H1 (cell line): Measurements from ENCODE around the gene FAM193A. TPM values are rescaled to one million over a fixed set of nuclear protein-coding genes. Genes with fewer than 3 reads are reported as not detected.

Source experiments
- CTCF ChIA-PET: fragments of 300-600 bp; sonication (Branson Sonifier 250); formaldehyde crosslinking; loops from one replicate; lab custom pipeline; 2021; ENCODE audit not compliant: partially characterized antibody; lab: Charles Lee
- POLR2A ChIA-PET: fragments of 300-600 bp; sonication (Branson Sonifier 250); formaldehyde crosslinking; loops from one replicate; lab custom pipeline; 2021; ENCODE audit warnings: inconsistent platforms; ENCODE audit not compliant: partially characterized antibody; lab: Charles Lee
- DNase-seq, 2 experiments: peaks; one replicate each; pipeline versions ENCODE4 v3.0.0 to v3.0.0-alpha.2; 2010 to 2022; ENCODE audit warnings: low spot score in 2 of 2, low read depth in 1 of 2, mixed read lengths in 1 of 2
- FAIRE-seq: peaks from 2 replicates; lab custom pipeline; 2011; peaks lifted over from hg19 to GRCh38; lab: Jason Lieb, UNC
- H2AFZ ChIP-seq: 2 replicates; pipeline ENCODE4 v1.8.1; 2012; ENCODE audit warnings: low read length, inconsistent platforms
- H2AK5ac ChIP-seq: 2 replicates; pipeline ENCODE4 v1.6.1; 2013; ENCODE audit warnings: low read depth, low read length
- H2BK120ac ChIP-seq: replicated peaks from 2 replicates; pipeline ENCODE3; 2013; ENCODE audit warnings: low read depth, low read length, inconsistent platforms
- H2BK12ac ChIP-seq: 2 replicates; pipeline ENCODE4 v1.6.1; 2013; ENCODE audit warnings: low read depth, low read length
- H2BK15ac ChIP-seq: 2 replicates; pipeline ENCODE4 v1.6.1; 2013; ENCODE audit warnings: low read length
- H2BK20ac ChIP-seq: 2 replicates; pipeline ENCODE4 v1.6.1; 2013; ENCODE audit warnings: low read length
- H2BK5ac ChIP-seq: 2 replicates; pipeline ENCODE4 v1.6.1; 2013; ENCODE audit warnings: low read depth, low read length
- H3K14ac ChIP-seq: 2 replicates; pipeline ENCODE4 v1.6.1; 2013; ENCODE audit warnings: inconsistent platforms; ENCODE audit not compliant: insufficient read length
- H3K18ac ChIP-seq: 2 replicates; pipeline ENCODE4 v1.6.1; 2013; ENCODE audit warnings: low read length; ENCODE audit errors: extremely low read depth
- H3K23ac ChIP-seq: 2 replicates; pipeline ENCODE4 v1.6.1; 2013; ENCODE audit warnings: inconsistent platforms; ENCODE audit not compliant: insufficient read length
- H3K23me2 ChIP-seq: 2 replicates; pipeline ENCODE4 v1.6.1; 2013; ENCODE audit warnings: low read depth, low read length
- H3K27ac ChIP-seq: 2 replicates; pipeline ENCODE4 v1.6.1; 2011; ENCODE audit warnings: low read depth, low read length, inconsistent platforms
- H3K27me3 ChIP-seq, 4 experiments: replicated peaks in 1 of 4; 1 replicate in 1 of 4; 2 replicates in 3 of 4; pipeline versions ENCODE4 v1.6.1 to v1.8.1; 2011 to 2013; ENCODE audit warnings: low read length in 3 of 4, mild to moderate bottlenecking in 3 of 4, inconsistent platforms in 2 of 4, mixed read lengths in 2 of 4, moderate library complexity in 1 of 4; ENCODE audit not compliant: control insufficient read depth in 3 of 4, insufficient read depth in 3 of 4; ENCODE audit errors: extremely low read depth in 1 of 4
- H3K36me3 ChIP-seq, 4 experiments: 2 replicates each; pipeline versions ENCODE4 v1.6.1 to v1.8.1; 2011 to 2013; ENCODE audit warnings: mild to moderate bottlenecking in 4 of 4, low read length in 3 of 4, moderate library complexity in 2 of 4, control low read depth in 1 of 4, inconsistent platforms in 1 of 4; ENCODE audit not compliant: insufficient read depth in 4 of 4, control insufficient read depth in 2 of 4
- H3K4ac ChIP-seq: replicated peaks from 2 replicates; pipeline ENCODE3; 2013; ENCODE audit warnings: low read length, low read depth, mixed read lengths, inconsistent platforms; ENCODE audit not compliant: insufficient read length
- H3K4me1 ChIP-seq, 4 experiments: replicated peaks in 1 of 4; 1 replicate in 1 of 4; 2 replicates in 3 of 4; pipeline versions ENCODE4 v1.6.1 to v1.8.1; 2011 to 2013; ENCODE audit warnings: low read length in 3 of 4, inconsistent platforms in 2 of 4, mixed read lengths in 1 of 4; ENCODE audit not compliant: insufficient read depth in 4 of 4, control insufficient read depth in 3 of 4
- H3K4me2 ChIP-seq, 2 experiments: 2 replicates each; pipeline versions ENCODE4 v1.6.1 to v1.8.1; 2011 to 2013; ENCODE audit warnings: low read depth in 2 of 2, low read length in 2 of 2, control low read depth in 1 of 2, inconsistent platforms in 1 of 2, mild to moderate bottlenecking in 1 of 2; ENCODE audit not compliant: insufficient read depth in 1 of 2
- H3K4me3 ChIP-seq, 4 experiments: fragments of 200-600, 300-600 bp in 1 of 4; sonication (generic), shearing (Covaris generic), sonication (Bioruptor Twin) in 1 of 4; 2 replicates each; pipeline versions ENCODE4 v1.5.1 to v1.8.1; 2011 to 2016; ENCODE audit warnings: low read length in 4 of 4, low read depth in 3 of 4, control low read depth in 2 of 4, inconsistent platforms in 2 of 4, mild to moderate bottlenecking in 2 of 4, mixed read lengths in 1 of 4, moderate library complexity in 1 of 4; ENCODE audit not compliant: insufficient read depth in 2 of 4; ENCODE audit errors: extremely low read depth in 1 of 4
- H3K56ac ChIP-seq: replicated peaks from 2 replicates; pipeline ENCODE3; 2013; ENCODE audit warnings: low read depth, mild to moderate bottlenecking, mixed read lengths, low read length, inconsistent platforms; ENCODE audit not compliant: insufficient read length
- H3K79me1 ChIP-seq: 2 replicates; pipeline ENCODE4 v1.6.1; 2013; ENCODE audit warnings: low read depth, low read length, control low read depth
- H3K79me2 ChIP-seq, 2 experiments: 2 replicates each; pipeline versions ENCODE4 v1.6.1 to v1.8.1; 2012 to 2013; ENCODE audit warnings: low read length in 2 of 2, mild to moderate bottlenecking in 2 of 2, inconsistent platforms in 1 of 2; ENCODE audit not compliant: insufficient read depth in 2 of 2, control insufficient read depth in 1 of 2
- H3K9ac ChIP-seq, 4 experiments: replicated peaks in 1 of 4; 1 replicate in 1 of 4; 2 replicates in 3 of 4; pipeline versions ENCODE4 v1.6.1 to v1.8.1; 2011 to 2013; ENCODE audit warnings: low read depth in 3 of 4, low read length in 3 of 4, control low read depth in 2 of 4, mild to moderate bottlenecking in 2 of 4, moderate library complexity in 2 of 4, inconsistent platforms in 1 of 4; ENCODE audit errors: extremely low read depth in 1 of 4
- H3K9me3 ChIP-seq, 2 experiments: 2 replicates each; pipeline versions ENCODE4 v1.6.1 to v1.8.1; 2012 to 2013; ENCODE audit warnings: mild to moderate bottlenecking in 2 of 2, moderate library complexity in 2 of 2, control low read depth in 1 of 2, inconsistent platforms in 1 of 2, low read depth in 1 of 2, low read length in 1 of 2, mixed read lengths in 1 of 2; ENCODE audit not compliant: insufficient read depth in 2 of 2
- H4K20me1 ChIP-seq, 2 experiments: replicated peaks in 1 of 2; 2 replicates each; pipeline versions ENCODE3 to v1.8.1; 2011 to 2013; ENCODE audit warnings: inconsistent platforms in 2 of 2, low read length in 2 of 2, mild to moderate bottlenecking in 1 of 2; ENCODE audit not compliant: insufficient read depth in 2 of 2, control insufficient read depth in 1 of 2
- H4K5ac ChIP-seq: 2 replicates; pipeline ENCODE4 v1.6.1; 2013; ENCODE audit warnings: low read length, low read depth, mixed read lengths, inconsistent platforms; ENCODE audit not compliant: insufficient read length
- H4K8ac ChIP-seq: 2 replicates; pipeline ENCODE4 v1.8.0; 2013; ENCODE audit warnings: mild to moderate bottlenecking, moderate library complexity, low read length, inconsistent platforms; ENCODE audit not compliant: insufficient read depth; ENCODE audit errors: extremely low read depth
- H4K91ac ChIP-seq: replicated peaks from 2 replicates; pipeline ENCODE3; 2013; ENCODE audit warnings: low read length, mixed read lengths, inconsistent platforms; ENCODE audit not compliant: insufficient read length
- BRCA1 ChIP-seq: IDR thresholded peaks from 2 replicates; pipeline ENCODE4 v1.6.1; 2012; ENCODE audit warnings: low read depth, low read length, improper control_type of control experiment
- CTBP2 ChIP-seq: IDR thresholded peaks from 2 replicates; pipeline ENCODE4 v1.7.0; 2011; ENCODE audit warnings: borderline replicate concordance, mild to moderate bottlenecking, moderate library complexity, mixed read lengths, low read length; ENCODE audit not compliant: insufficient read depth, insufficient read length
- EGR1 ChIP-seq: IDR thresholded peaks from 2 replicates; pipeline ENCODE4 v1.6.1; 2011; ENCODE audit warnings: low read depth, low read length, borderline replicate concordance
- FOSL1 ChIP-seq: IDR thresholded peaks from 2 replicates; pipeline ENCODE4 v1.6.1; 2011; ENCODE audit warnings: mild to moderate bottlenecking, low read depth, low read length, moderate library complexity; ENCODE audit not compliant: insufficient read depth
- HDAC2 ChIP-seq, 2 experiments: fragments of 300-600 bp in 1 of 2; sonication (generic) in 1 of 2; IDR thresholded peaks; 2 replicates each; pipeline ENCODE4 v1.6.1; 2011 to 2012; ENCODE audit warnings: low read depth in 2 of 2, low read length in 2 of 2, mild to moderate bottlenecking in 2 of 2, moderate library complexity in 2 of 2, borderline replicate concordance in 1 of 2, inconsistent platforms in 1 of 2
- PHF8 ChIP-seq: fragments of 200-600 bp; sonication (generic); conservative IDR thresholded peaks from 2 replicates; pipeline ENCODE4 v1.7.1; 2012; ENCODE audit warnings: low read depth, mild to moderate bottlenecking, inconsistent platforms, low read length, moderate library complexity
- RBBP5 ChIP-seq: IDR thresholded peaks from 2 replicates; pipeline ENCODE4 v1.7.1; 2012; ENCODE audit warnings: low read depth, mild to moderate bottlenecking, inconsistent platforms, low read length, moderate library complexity, borderline replicate concordance
- RNF2 ChIP-seq: fragments of 200-900, 300-1000 bp; sonication (generic); IDR thresholded peaks from 2 replicates; pipeline ENCODE4 v1.7.1; 2016; ENCODE audit warnings: borderline replicate concordance, low read depth, mild to moderate bottlenecking, antibody characterized with exemption, low read length; ENCODE audit not compliant: poor library complexity, severe bottlenecking; ENCODE audit errors: missing control alignments
- YY1 ChIP-seq: IDR thresholded peaks from 2 replicates; pipeline ENCODE4 v1.6.1; 2011; ENCODE audit warnings: low read depth, mild to moderate bottlenecking, low read length
- polyA plus RNA-seq, 7 experiments: library from polyadenylated mRNA; depleted of rRNA in 3 of 7; stranded (reverse) in 5 of 7; unstranded in 2 of 7; fragments of >200 nt in 5 of 7; fragments of 200-250 nt in 2 of 7; gene quantifications; 1 replicate in 5 of 7; 2 replicates in 1 of 7; 4 replicates in 1 of 7; pipeline versions ENCODE4 v1.2.1 to v1.2.3, GENCODE V29; 2011 to 2013; ENCODE audit warnings: missing spikeins in 2 of 7, mixed read lengths in 2 of 7
- total RNA-seq: library from RNA; stranded (reverse); fragmentation: NEBNext Ultra II Directional; extraction: Animal tissue kit (Norgen Biotek cat#: 25700); gene quantifications from 2 replicates; pipeline ENCODE4 v1.2.1, GENCODE V29; 2021

Gene FAM193A
- total and polyA plus RNA-seq, 2 of the 8 experiments (the other 6 are each of a cell fraction or from before 2014, with no cell fraction given), result 8.7 to 26.2 TPM

- Histone ChIP-seq H2AK5ac (no peak overlapping the region), H2BK120ac (no peak overlapping the region), H3K14ac (no peak overlapping the region), H3K56ac (no peak overlapping the region), H4K20me1 (peaks cover 7% of the 10 kb centered on the region in 2 experiments), H2BK20ac (no peak overlapping the region), H3K9me3 (no peaks in the 10 kb centered on the region), H3K23me2 (no peaks in the 10 kb centered on the region; the same call in 1 of the 2 replicates), H4K5ac (no peak overlapping the region), H3K79me1 (no peaks in the 10 kb centered on the region; the same call in none of the 2 replicates), H3K36me3 (no peaks in the 10 kb centered on the region), H3K79me2 (peaks cover 14 to 92% of the 10 kb centered on the region in 2 experiments), H3K27me3 (no peaks in the 10 kb centered on the region), H3K4me1 (no peaks in the 10 kb centered on the region), H3K23ac (no peak overlapping the region), H3K27ac (no peak overlapping the region), H3K4ac (no peak overlapping the region), H3K4me2 (no peak overlapping the region), H2BK12ac (no peak overlapping the region), H4K8ac (no peak overlapping the region), H3K4me3 (no peak overlapping the region), H2BK15ac (no peak overlapping the region), H3K9ac (no peak overlapping the region), H3K18ac (no peak overlapping the region), H2BK5ac (no peak overlapping the region), H2AFZ (no peak overlapping the region), H4K91ac (no peak overlapping the region)
- POLR2A ChIA-PET, result no interaction called here
- CTCF ChIA-PET, result interaction anchor here (1.0 to 1.2 kb wide), 2 partner anchors 75 to 90 kb away, joined by 4 read pairs; no protein-coding TSS in a partner anchor
- TF ChIP-seq RNF2 (no peak), EGR1 (no peak), YY1 (no peak), BRCA1 (no peak), CTBP2 (no peak), FOSL1 (no peak), PHF8 (no peak), HDAC2 (IDR thresholded peaks at IDR 0.05; ENCODE audit: borderline replicate concordance in 1 of 2, low read depth in 2 of 2, low read length in 2 of 2) (no peak), RBBP5 (no peak)
- DNase-seq (no peak), FAIRE-seq (no peak)
Measured at GRCh38 chr4:2551118-2551517, 14.7 kb downstream of the FAM193A start.
